ENCODE data around the gene PCNX2.
"Not testable (repeated sequence)": the region's sequence is repeated elsewhere in the genome, so short reads cannot be mapped to it uniquely, and the experiment has no call there.

Gene PCNX2

DNA sequence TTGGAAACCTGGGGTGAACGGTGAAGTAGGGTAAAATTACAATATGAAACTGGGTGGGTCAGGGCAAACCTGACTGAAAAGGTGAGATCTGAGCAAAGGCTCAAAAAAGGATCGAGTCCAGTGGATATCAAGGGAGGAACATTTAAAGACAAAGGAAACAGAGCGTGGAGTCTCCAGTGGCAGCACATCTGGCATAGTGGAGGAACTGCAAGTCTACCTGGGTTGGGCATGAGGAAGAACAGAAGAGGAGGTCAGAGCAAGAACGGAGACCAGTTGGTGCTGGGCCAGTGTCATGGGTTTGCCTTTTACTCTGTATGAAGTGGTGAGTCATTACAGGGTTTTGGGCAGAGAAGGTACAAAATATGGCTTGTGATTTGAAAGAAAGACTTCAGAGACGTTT is 181.4 kb downstream of the PCNX2 start:
- DNase-seq = no peak
- CTCF ChIA-PET = no interaction called here

DNA sequence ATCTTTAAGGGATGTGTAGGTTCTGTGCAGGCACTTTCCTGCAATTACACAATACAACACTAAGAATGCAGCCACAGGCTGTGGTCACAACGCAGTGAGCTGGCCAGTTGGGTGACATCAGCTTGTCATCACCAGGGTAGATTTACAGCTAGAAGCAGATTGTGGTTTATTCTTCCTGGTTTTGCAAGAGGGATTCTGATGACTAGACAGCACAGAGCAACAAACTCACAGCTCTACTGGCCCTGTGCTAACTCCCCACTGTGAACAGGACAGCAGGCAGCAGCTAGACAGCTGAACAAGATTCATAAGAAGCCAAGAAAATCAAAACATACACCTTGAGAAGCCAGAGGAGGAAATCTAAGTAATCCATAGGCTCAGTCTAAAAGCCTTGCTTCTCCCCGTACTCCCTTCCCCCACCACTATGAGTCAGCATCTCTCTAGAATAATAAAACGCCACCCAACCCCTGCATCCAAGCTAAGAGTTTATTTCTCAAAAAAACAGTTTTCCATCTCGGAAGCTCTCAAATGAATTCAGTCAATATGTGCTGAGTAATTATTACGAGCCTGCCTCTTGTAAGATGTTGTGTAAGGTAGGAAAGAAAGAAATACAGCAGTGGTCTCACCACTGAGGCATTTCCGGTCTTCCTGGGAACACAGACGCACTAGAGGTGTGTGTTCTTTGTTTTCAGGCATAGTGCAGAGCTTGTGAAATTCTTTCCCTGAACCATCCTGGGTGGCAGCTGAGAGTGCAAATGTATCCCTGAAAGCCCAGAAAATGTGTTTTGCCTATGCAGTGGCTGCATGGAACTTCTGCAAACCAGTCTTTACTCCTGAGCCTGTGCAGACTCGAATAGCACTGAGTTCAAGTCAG is 182.3 kb downstream of the PCNX2 start:
- peak overlapping the region; percentile 30 for H3K27ac Mint-ChIP-seq
- H3K27me3 Mint-ChIP-seq = no peaks in the 10 kb centered on the region
- peaks cover 15% of the 10 kb centered on the region for H3K36me3 Mint-ChIP-seq
- no peak overlapping the region for H3K4me3 Mint-ChIP-seq
- H3K4me1 Mint-ChIP-seq = peaks cover 21% of the 10 kb centered on the region
- CTCF ChIA-PET = interaction anchor here (0.8 kb wide), 1 partner anchor 478 kb away, joined by 3 read pairs; no protein-coding TSS in a partner anchor
- peak; percentile 46 for DNase-seq
- H3K9me3 Mint-ChIP-seq = no peaks in the 10 kb centered on the region

More for the DNA sequence above, 181.4 kb downstream of the PCNX2 start:
- Mint-ChIP-seq H3K36me3 (peaks cover 12% of the 10 kb centered on the region), H3K27me3 (no peaks in the 10 kb centered on the region), H3K9me3 (no peaks in the 10 kb centered on the region), H3K4me3 (no peak overlapping the region), H3K4me1 (peaks cover 21% of the 10 kb centered on the region), H3K27ac (no peak overlapping the region)

DNA sequence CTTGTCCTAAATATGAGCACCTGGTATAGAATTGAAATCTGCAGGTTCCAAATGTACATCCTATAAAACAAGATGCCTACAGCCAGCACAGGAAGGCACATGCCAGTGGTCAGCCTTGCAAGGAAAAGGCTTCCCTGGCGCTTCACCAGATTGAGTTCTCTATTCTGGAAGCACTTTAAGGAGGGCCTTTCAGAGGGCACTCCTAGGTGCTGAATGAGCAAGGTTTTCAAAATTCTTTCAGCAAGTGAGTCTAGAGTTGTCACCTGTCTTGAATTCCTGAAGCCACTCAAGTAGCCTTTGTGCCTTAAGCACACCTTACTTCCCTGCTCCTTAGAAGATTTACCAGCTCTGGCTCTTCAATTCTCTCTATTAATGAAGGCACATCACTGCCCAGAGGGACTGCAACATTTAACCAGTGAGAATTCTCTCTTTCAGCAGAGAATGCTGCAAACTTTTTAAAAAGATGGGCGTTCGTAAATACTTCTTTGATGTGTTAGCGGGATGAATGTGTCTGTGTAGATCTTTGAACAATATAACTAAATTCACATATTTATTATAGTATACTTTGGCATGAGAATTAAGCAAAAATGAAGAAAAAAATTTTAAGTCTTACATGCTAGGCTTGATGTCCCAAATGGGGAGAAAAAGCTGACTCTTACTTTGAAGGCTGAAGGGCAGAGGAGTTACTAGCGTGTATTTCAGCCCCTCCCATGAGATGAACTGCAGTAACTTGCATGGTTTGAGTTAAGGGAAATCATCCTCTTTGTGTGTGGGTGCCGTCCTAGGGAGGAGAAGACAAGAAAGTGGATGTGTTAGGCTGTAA is 183.1 kb downstream of the PCNX2 start:
- H3K4me1 Mint-ChIP-seq = peaks cover 21% of the 10 kb centered on the region
- no peak for DNase-seq
- H3K36me3 Mint-ChIP-seq = peaks cover 15% of the 10 kb centered on the region
- CTCF ChIA-PET = interaction anchor here (0.8 kb wide), 1 partner anchor 477 kb away, joined by 3 read pairs; no protein-coding TSS in a partner anchor
- H3K27ac Mint-ChIP-seq = peak overlapping the region; percentile 30
- H3K4me3 Mint-ChIP-seq = no peak overlapping the region
- no peaks in the 10 kb centered on the region for H3K27me3 Mint-ChIP-seq
- H3K9me3 Mint-ChIP-seq = no peaks in the 10 kb centered on the region

DNA sequence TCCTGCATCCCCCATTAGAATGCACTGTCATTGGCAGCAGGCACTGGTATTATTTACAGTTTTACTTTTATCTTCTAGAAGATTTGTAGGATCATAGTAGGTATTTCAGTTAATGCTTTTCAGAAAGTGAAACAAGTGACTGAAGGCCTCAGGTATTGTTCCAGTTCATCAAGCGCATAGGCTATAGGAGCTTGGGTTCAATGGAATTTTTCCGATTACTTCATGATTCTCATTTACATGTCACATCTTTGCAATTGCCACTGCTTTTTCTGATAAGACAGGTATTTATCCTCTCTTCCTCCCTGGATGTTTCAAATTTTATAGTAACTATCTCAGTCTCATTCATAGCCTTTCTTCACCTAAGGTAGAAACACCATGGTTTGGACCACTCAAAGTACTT is 183.8 kb downstream of the PCNX2 start:
- Mint-ChIP-seq H3K27ac (no peak overlapping the region), H3K9me3 (no peaks in the 10 kb centered on the region), H3K36me3 (peaks cover 20% of the 10 kb centered on the region), H3K4me3 (no peak overlapping the region), H3K4me1 (peaks cover 21% of the 10 kb centered on the region), H3K27me3 (no peaks in the 10 kb centered on the region)
- CTCF ChIA-PET = no interaction called here
- no peak for DNase-seq

DNA sequence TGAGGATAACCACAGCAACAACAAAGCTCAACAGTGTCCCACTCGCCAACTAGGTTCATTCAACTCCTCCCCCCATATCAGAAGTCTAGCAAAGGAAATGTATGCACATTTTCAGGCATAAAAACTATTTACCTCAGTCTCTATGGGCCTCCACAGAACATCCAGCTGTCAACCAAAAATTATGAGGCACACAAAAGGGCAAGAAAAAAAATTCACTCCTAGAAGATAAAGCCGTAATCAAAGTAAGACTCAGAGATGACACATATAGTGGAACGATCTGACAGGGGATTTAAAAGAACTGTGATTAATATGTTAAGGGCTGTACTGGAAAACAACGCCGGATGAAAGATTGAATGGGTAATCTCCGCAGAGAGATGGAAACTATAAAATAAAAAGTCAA is 186.4 kb downstream of the PCNX2 start:
- H3K27ac Mint-ChIP-seq = no peak overlapping the region
- CTCF ChIA-PET = no interaction called here

GRCh38 chr1:233107716-233108130 is 187.8 kb downstream of the PCNX2 start:
- H3K27ac Mint-ChIP-seq, DNase-seq, H3K27me3 Mint-ChIP-seq, H3K4me1 Mint-ChIP-seq, H3K4me3 Mint-ChIP-seq, H3K9me3 Mint-ChIP-seq, CTCF ChIA-PET: not testable (repeated sequence)
- peaks cover 26% of the 10 kb centered on the region for H3K36me3 Mint-ChIP-seq

More for the DNA sequence above, 186.4 kb downstream of the PCNX2 start:
- DNase-seq = no peak
- peaks cover 18% of the 10 kb centered on the region for H3K4me1 Mint-ChIP-seq
- H3K4me3 Mint-ChIP-seq = no peak overlapping the region
- H3K9me3 Mint-ChIP-seq = no peaks in the 10 kb centered on the region
- no peaks in the 10 kb centered on the region for H3K27me3 Mint-ChIP-seq
- H3K36me3 Mint-ChIP-seq = peaks cover 22% of the 10 kb centered on the region

DNA sequence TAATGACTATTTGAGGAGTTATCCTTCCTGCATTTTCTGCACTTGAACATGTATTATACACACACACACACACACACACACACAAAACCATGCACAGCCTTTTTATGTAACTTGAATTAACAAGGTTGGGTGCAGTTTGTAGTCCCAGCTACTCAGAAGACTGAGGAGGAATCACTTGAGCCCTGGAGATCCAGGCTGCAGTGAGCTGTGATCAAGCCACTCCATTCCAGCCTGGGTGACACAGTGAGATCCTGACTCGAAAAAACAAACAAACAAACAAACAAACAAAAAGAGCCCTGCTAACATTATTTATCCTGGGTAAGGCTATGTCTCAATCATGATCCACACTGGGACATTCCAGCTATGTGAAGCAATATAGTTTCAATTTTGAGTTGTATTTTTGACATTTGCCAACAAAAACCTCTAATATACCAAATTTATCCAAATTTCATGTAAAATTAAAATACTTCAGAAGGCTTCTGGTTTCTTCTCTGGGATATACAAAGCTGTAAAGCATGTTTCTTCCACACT is 188.3 kb downstream of the PCNX2 start:
- DNase-seq = no peak
- Mint-ChIP-seq H3K36me3 (peaks cover 29% of the 10 kb centered on the region), H3K4me3 (no peak overlapping the region), H3K27me3 (no peaks in the 10 kb centered on the region), H3K9me3 (no peaks in the 10 kb centered on the region), H3K4me1 (no peaks in the 10 kb centered on the region), H3K27ac (no peak overlapping the region)
- CTCF ChIA-PET = no interaction called here

DNA sequence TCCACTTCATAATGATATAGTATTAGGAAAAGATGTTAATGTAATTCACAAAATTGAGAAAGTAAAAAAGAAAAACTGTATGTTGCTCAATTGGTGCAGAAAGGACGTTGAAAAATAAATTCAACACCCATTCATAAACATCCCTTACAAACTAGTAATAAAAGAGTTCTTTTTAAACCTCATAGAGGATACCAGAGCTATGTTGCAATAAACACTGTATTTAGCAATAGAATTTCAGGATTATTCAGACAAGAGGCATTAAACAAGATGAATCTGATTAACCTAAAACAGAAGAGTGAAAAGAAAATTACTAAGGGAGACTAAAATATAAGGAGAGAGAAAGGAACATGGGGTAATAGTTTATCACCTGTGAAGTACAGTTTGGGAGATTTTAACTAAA is 190.3 kb downstream of the PCNX2 start:
- no peak overlapping the region for H3K27ac Mint-ChIP-seq

GRCh38 chr1:233102341-233102740 is 193.2 kb downstream of the PCNX2 start:
- H3K27ac Mint-ChIP-seq = no peak overlapping the region
- H3K36me3 Mint-ChIP-seq = peaks cover 20% of the 10 kb centered on the region
- CTCF ChIA-PET = no interaction called here
- H3K27me3 Mint-ChIP-seq = no peaks in the 10 kb centered on the region
- DNase-seq = no peak
- no peaks in the 10 kb centered on the region for H3K9me3 Mint-ChIP-seq
- H3K4me3 Mint-ChIP-seq = no peak overlapping the region
- H3K4me1 Mint-ChIP-seq = no peaks in the 10 kb centered on the region

More for the DNA sequence above, 190.3 kb downstream of the PCNX2 start:
- Mint-ChIP-seq H3K9me3 (no peaks in the 10 kb centered on the region), H3K36me3 (peaks cover 27% of the 10 kb centered on the region), H3K27me3 (no peaks in the 10 kb centered on the region), H3K4me3 (no peak overlapping the region), H3K4me1 (no peaks in the 10 kb centered on the region)
- CTCF ChIA-PET = no interaction called here
- no peak for DNase-seq

DNA sequence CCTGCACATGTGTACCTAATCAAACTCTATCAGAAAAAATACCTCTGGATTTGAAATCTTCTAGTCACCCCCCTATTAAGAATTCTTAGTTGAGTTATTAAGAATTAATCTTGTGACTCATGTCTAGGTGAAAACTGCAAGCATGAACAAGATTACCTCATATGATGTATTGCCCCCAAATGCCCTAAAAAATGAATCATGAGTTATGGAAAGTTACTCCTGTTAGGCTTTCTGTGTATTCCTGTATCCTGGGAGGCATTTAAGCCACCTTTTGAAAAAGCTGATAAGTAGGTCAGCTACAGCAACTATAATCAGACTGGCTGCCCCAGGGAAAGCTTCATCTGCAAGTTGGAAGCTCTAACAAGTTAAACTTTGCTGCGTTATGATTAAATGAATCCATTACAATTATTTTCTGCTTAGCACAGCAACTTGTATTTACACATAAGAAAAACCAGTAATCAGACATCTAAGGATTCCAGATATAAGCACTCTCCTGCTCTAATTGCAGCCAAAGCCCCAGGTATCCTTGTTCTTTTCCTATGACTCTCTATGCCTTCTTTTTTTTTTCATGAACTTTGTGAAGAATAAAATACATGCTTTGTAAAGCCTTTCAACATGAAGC is 197.5 kb downstream of the PCNX2 start:
- Mint-ChIP-seq H3K4me3 (no peak overlapping the region), H3K27ac (no peak overlapping the region)
- CTCF ChIA-PET = no interaction called here

GRCh38 chr1:233097546-233097945 is 198.0 kb downstream of the PCNX2 start:
- Mint-ChIP-seq H3K36me3 (peaks cover 18% of the 10 kb centered on the region), H3K9me3 (no peaks in the 10 kb centered on the region), H3K4me1 (peaks cover under 1% of the 10 kb centered on the region), H3K4me3 (no peak overlapping the region), H3K27ac (no peak overlapping the region), H3K27me3 (no peaks in the 10 kb centered on the region)
- DNase-seq = no peak
- CTCF ChIA-PET = no interaction called here

More for the DNA sequence above, 197.5 kb downstream of the PCNX2 start:
- Mint-ChIP-seq H3K27me3 (no peaks in the 10 kb centered on the region), H3K9me3 (no peaks in the 10 kb centered on the region), H3K36me3 (peaks cover 18% of the 10 kb centered on the region), H3K4me1 (no peaks in the 10 kb centered on the region)
- no peak for DNase-seq

- H3K4me3 Mint-ChIP-seq = no peak overlapping the region
- no peaks in the 10 kb centered on the region for H3K27me3 Mint-ChIP-seq
- no peak overlapping the region for H3K27ac Mint-ChIP-seq
- CTCF ChIA-PET = no interaction called here
- no peak for DNase-seq
- H3K4me1 Mint-ChIP-seq = peaks cover 8% of the 10 kb centered on the region
- no peaks in the 10 kb centered on the region for H3K9me3 Mint-ChIP-seq
- H3K36me3 Mint-ChIP-seq = peaks cover 23% of the 10 kb centered on the region
These were observed 200.8 kb downstream of the PCNX2 start for GRCh38 chr1:233094691-233095090.

GRCh38 chr1:233094269-233094668 is 201.3 kb downstream of the PCNX2 start:
- Mint-ChIP-seq H3K4me1 (peaks cover 8% of the 10 kb centered on the region), H3K27me3 (no peaks in the 10 kb centered on the region), H3K36me3 (peaks cover 27% of the 10 kb centered on the region), H3K9me3 (no peaks in the 10 kb centered on the region), H3K27ac (no peak overlapping the region), H3K4me3 (no peak overlapping the region)
- DNase-seq = no peak
- CTCF ChIA-PET = no interaction called here
